Type B pancreatic cell (in vitro differentiated cells): ENCODE results near the gene F2. TPM values are rescaled to one million over a fixed set of nuclear protein-coding genes. Genes with fewer than 3 reads are reported as not detected.

Source experiments
- DNase-seq: peaks from one replicate; pipeline ENCODE4 v3.0.0; 2021; ENCODE audit warnings: mixed read lengths; ENCODE audit not compliant: unreplicated experiment; ENCODE audit errors: extremely low spot score
- H3K27ac Mint-ChIP-seq: 2 replicates; pipeline ENCODE4 v1.8.0; 2021; ENCODE audit warnings: mild to moderate bottlenecking, mixed read lengths
- H3K27me3 Mint-ChIP-seq: 2 replicates; pipeline ENCODE4 v1.8.0; 2021; ENCODE audit warnings: mixed read lengths
- H3K36me3 Mint-ChIP-seq: 2 replicates; pipeline ENCODE4 v1.8.0; 2021; ENCODE audit warnings: mixed read lengths
- H3K4me1 Mint-ChIP-seq: one replicate; pipeline ENCODE4 v1.8.0; 2021; ENCODE audit warnings: mixed read lengths; ENCODE audit not compliant: unreplicated experiment
- H3K4me3 Mint-ChIP-seq: 2 replicates; pipeline ENCODE4 v1.8.0; 2021; ENCODE audit warnings: mild to moderate bottlenecking, mixed read lengths
- H3K9me3 Mint-ChIP-seq: 2 replicates; pipeline ENCODE4 v1.8.0; 2021; ENCODE audit warnings: mixed read lengths
- CTCF ChIP-seq: fragments of 200-600 bp; sonication (generic); conservative IDR thresholded peaks from 2 replicates; pipeline ENCODE4 v1.5.0; 2021; ENCODE audit warnings: antibody characterized with exemption, mild to moderate bottlenecking
- total RNA-seq: library from RNA; stranded (reverse); gene quantifications from 2 replicates; pipeline ENCODE4 v1.2.1, GENCODE V29; 2021; ENCODE audit warnings: low replicate concordance

The F2 gene
- total RNA-seq, 1 donor from 2014 or later: 9.5 TPM

GRCh38 chr11:46722566-46723358 is 3.7 kb downstream of the F2 start:
- Mint-ChIP-seq H3K27ac (no peak overlapping the region), H3K4me3 (no peak overlapping the region), H3K9me3 (no peaks in the 10 kb centered on the region), H3K27me3 (no peaks in the 10 kb centered on the region), H3K36me3 (no peaks in the 10 kb centered on the region), H3K4me1 (no peaks in the 10 kb centered on the region)
- DNase-seq: no peak
- no peak for TF ChIP-seq CTCF

- H3K36me3 Mint-ChIP-seq: no peaks in the 10 kb centered on the region
- no peaks in the 10 kb centered on the region for H3K4me1 Mint-ChIP-seq
- H3K27me3 Mint-ChIP-seq: no peaks in the 10 kb centered on the region
- H3K27ac Mint-ChIP-seq: no peak overlapping the region
- TF ChIP-seq CTCF: no peak
- H3K9me3 Mint-ChIP-seq: no peaks in the 10 kb centered on the region
- DNase-seq: no peak
- H3K4me3 Mint-ChIP-seq: no peak overlapping the region
These were observed 4.3 kb downstream of the F2 start for GRCh38 chr11:46723359-46723680.

GRCh38 chr11:46724088-46724487 is 5.1 kb downstream of the F2 start:
- DNase-seq: no peak
- TF ChIP-seq CTCF: no peak
- H3K27ac Mint-ChIP-seq: no peak overlapping the region
- H3K36me3 Mint-ChIP-seq: no peaks in the 10 kb centered on the region
- no peaks in the 10 kb centered on the region for H3K9me3 Mint-ChIP-seq
- no peaks in the 10 kb centered on the region for H3K27me3 Mint-ChIP-seq
- H3K4me1 Mint-ChIP-seq: no peaks in the 10 kb centered on the region
- H3K4me3 Mint-ChIP-seq: no peak overlapping the region

- DNase-seq: no peak
- Mint-ChIP-seq H3K4me1 (no peaks in the 10 kb centered on the region), H3K36me3 (no peaks in the 10 kb centered on the region), H3K9me3 (no peaks in the 10 kb centered on the region), H3K27ac (no peak overlapping the region), H3K4me3 (no peak overlapping the region), H3K27me3 (no peaks in the 10 kb centered on the region)
- no peak for TF ChIP-seq CTCF
These were observed 6.6 kb downstream of the F2 start for GRCh38 chr11:46725338-46726205.

- no peaks in the 10 kb centered on the region for H3K4me1 Mint-ChIP-seq
- H3K4me3 Mint-ChIP-seq: no peak overlapping the region
- H3K27ac Mint-ChIP-seq: no peak overlapping the region
- H3K27me3 Mint-ChIP-seq: no peaks in the 10 kb centered on the region
- no peak for TF ChIP-seq CTCF
- no peak for DNase-seq
- H3K9me3 Mint-ChIP-seq: no peaks in the 10 kb centered on the region
- no peaks in the 10 kb centered on the region for H3K36me3 Mint-ChIP-seq
These were observed 7.3 kb downstream of the F2 start for GRCh38 chr11:46726206-46726862.
